GM21717 (cell line): ENCODE data around the gene UGT1A10.

Source experiments
- ATAC-seq: cut with Tn5 transposase; IDR thresholded peaks from one replicate; pipeline ENCODE4 v1.9.1; 2021; ENCODE audit warnings: mild to moderate bottlenecking, moderate library complexity; ENCODE audit not compliant: unreplicated experiment

The UGT1A10 gene

DNA sequence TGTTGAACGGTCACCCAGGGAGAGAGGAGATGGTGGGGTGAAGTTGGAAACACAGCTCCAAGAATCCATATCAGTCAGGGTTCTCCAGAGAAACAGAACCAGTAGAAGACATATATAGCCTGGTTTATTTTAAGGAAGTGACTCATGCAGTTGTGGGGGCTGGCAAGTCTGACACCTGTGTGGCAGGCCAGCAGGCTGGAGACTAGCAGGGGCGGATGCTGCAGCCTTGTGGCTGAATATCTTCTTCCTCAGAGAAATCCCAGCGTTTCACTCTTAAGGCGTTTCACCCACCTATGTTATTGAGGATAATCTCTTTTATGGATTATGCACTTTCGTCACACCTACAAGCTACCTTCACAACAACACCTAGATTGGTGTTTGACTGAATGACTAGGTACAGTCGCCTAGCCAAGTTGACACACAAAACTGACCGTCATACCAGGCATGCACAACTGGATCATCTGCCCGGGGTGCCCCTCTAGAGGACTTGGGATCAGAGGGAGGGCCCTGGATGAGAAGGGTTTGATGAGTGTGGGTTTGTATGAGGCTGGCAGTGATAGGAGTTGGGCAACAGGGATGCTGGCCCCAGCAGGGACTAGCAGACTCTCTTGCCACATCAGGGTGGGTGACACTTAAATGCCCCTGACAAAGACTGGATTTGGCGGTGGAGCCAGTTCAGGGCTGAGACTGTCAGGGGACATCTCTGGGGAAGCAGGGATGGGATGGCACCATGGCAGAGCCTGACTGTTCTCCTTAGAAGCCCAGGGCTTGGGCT is 165.3 kb downstream of the UGT1A10 start:
- ATAC-seq = no peak

DNA sequence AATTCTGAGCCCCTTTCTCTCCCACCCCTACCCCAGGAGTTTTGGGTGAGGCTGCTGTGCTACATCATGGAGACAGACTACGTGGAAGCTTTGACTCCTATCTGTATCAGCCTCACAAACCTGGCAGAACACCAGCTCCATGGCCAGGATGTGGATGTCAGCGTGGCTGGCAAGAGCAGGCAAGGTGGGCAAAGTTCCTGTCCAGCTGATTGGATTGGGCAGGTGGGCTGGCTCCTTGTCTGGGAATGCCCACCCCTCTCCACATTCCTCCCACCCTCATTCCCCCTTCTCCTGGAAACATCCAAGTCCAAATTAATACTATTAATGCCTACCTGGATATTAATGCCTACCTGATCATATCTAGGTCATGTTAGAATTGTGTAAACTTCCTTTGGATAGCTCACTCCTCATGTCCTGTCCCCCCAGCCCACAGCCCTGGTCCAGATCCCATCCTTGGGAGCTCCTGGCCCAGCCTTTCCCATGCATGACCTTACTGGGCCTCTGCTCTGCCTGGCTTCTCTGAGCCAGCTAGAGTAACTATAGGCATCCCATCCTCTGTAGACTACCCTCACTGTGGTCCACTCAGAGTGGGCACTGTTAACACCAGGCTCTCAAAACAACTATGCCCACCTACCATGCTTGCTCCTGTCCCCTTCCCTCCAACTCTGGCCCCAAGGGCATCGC is 166.0 kb downstream of the UGT1A10 start:
- no peak for ATAC-seq

DNA sequence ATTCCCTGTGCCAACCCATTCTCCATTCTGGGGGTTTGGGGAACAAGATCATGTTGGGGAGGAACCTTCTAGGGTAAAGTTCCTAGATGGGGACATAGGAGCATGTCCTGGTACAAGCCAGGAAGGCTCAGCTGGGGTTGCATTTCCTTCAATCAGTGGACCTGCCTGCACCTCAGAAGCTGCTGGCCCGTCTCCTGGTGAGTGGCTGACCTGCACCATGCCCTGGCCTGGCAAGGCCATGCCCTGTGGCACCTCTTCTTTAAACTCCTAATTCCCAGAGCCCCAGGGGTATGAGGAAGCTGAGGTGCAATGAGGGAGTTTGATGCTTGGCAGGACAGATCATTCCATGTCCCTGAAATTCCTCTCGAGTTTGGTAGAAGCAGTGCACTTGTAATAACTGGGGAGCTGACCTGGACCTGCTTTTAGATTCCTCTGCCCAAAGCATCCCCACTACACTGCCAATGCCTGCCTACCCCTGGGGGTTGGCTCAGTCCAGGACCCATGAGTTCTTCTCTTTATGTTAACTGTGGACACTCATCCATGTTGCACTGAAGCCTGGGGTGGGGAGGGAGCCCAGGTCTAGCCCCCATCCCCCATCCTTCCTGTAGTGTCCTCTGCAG is 167.2 kb downstream of the UGT1A10 start:
- no peak for ATAC-seq

DNA sequence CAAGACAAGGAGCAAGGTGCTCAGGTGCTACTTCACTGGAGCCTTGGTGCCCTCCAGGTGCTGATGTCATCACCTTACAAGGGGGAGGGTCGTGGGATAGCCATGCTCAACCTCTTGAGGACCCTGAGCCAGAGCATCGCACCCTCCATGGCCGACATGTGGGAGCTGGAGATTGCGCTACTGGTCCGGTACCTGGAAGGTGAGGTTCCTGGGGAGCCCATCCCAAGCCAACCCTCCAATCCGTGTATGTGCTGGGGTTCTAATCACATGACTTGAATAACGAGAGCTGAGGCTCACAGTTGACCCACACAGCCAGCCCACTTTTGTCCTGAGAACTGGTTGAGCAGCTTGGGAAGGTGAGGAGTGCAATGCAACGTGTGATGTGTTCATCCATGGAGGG is 167.7 kb downstream of the UGT1A10 start:
- ATAC-seq = no peak

DNA sequence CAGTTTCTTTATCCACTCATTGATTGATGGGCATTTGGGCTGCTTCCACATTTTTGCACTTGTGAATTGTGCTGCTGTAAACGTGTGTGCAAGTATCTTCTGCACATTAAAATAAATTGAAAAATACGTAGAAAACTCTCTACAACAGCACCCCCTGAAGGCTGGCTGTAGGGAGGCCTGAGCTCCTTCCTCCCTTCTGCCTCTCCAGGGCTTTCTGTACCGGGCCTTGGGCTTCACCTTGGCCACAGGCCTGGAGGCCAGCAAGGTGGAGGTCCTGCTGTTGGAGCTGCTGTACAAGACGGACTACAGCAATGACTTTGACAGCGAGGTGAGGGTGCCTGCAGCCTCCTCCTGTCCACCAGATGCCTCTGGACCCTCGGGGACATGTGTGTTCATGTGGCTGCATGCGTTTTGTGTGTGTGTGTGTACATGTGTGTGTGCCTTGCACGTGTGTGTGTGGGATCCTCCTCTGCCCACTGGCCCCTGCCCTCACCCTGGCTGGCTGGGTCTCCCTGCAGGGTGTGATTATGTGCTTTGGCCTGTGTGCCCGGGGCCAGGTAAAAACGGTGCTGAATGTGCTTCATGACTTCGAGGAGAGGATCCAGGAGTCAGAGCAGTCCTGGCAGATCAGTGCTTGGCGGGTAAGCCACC is 171.1 kb downstream of the UGT1A10 start:
- no peak for ATAC-seq

DNA sequence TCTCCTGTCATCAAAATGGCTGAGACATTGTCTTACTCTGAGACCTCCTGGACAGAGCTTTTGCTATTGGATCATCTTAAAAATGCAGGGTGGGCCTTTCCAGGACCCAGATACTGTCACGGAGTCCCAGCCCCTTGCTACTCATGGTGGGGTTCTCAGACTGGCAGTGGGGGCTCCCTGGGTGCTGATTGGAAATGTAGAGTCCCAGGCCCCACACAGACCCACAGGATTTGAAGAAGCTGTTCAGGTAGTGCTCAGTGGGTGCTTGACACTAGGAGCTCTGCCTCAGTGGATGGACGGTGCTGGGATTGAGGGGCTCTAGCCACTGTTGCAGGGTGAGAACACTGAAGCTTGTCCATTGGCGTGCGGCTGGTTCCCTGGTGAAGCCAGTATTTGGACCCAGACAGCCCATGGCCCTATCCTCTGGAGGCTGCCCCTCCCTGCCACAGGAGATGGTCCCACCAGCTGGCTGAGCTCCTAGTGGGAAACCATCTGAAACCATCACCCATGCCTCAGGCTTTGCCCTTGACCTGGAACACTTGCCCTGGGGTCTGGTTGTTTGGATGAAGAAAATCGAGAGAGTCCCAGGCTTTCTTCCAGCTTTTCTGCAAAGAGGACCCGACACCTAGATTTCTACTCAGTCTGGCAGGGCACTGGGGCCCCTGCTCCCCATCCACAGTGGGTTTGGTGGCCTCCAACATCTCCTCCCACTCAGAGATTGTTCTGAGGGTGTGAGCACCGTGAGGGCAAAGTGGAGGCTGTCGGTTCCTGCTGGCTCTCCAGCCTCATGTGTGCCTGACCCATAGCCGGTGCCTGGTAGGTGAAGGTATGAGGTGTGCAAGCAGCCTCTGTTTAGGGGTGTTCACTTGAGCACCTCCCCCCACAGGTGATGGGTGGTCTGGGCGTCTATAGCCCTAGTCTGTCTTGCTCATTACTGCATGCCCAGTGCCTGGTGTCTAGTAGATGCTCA is 172.0 kb downstream of the UGT1A10 start:
- no peak for ATAC-seq

DNA sequence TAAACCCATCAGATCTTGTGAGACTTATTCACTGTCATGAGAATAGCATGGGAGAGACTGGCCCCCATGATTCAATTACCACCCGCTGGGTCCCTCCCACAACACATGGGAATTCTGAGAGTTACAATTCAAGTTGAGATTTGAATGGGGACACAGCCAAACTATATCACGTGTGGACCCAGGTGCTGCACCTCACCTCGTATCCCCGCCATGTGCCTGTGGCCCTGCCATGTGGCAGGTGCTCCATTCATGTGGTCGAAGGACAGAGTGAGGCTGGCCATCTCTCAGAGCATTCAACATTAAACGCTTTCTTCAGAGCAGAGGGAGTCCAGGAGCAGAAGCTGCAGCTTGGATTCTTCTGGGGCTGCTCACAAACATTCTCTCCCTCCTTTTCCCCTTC is 174.1 kb downstream of the UGT1A10 start:
- no peak for ATAC-seq

DNA sequence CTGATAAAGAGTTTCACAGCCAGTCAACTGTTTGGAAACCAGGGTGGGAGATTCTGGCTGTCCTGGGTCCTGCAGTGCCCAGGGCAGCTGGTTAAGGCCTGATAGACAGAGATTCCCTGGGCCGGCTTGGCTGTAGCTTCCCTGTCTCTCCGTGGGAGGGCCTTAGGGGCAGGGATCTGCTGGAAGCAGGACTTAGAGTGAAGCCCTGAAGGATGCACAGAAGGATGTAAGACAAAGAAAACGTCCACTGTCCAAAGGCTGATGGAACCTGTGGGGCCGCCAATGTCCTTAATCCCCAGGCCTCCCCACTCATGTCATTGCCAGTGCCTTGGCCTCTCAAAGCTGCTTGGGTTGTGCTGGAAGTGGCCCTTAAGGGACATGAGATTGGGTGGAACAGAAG is 174.8 kb downstream of the UGT1A10 start:
- ATAC-seq = no peak

DNA sequence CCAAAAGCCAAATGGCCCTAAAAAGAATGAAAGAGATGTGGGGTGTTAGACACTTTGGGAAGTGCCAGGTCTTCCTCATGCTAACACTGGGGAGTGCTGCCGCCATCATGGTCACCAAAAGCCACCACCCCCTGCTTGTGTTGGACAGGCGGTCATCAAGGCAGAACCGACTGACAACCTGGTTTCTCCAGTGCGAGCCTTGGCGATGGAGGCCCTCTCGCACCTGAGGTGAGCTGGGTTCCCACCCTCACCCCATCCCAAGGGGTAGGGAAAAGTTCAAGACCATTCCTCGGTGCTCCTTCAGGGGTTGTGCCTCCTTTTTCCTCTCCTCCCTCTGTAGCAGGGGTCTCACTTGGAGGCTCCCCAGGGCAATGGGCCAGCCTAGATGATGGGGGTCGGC is 175.5 kb downstream of the UGT1A10 start:
- no peak for ATAC-seq

DNA sequence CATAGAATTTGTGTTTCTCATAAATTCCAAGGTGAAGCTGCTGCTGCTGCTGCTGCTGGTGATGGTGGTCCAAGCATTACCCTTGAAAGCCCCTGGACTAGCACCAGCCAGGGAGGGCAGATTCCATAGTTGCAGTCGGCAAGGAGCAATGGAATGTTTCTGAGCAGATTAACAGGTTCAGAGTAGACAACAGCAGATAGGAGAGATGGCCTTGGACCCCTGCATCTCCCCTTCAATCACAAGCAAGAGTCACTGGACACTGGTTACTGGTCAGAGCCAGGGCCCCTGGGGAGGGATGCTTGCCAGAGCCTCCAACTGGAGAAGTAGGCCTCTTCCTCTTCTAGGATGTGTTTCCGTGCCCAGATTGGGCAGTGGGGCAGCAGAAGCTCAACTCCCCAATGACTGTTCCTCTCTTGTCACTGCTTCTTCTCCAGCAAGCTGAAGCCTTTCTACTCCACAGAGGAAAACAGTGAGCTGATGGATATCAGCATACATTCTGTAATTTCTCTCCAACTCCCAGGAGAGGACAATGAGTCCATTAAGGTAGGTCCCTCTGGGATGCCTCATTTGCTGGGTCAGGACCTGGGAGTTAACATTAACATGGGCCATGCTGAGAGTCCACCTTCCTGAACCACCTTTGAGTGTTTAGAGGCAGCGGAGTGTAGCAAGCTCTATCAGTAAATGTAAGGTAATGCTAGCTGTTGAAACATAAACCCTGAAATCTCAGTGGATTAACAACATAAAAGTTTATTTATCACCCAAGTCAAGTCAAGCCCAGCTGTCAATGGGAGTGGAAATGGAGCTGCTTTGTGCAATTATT is 177.2 kb downstream of the UGT1A10 start:
- no peak for ATAC-seq

DNA sequence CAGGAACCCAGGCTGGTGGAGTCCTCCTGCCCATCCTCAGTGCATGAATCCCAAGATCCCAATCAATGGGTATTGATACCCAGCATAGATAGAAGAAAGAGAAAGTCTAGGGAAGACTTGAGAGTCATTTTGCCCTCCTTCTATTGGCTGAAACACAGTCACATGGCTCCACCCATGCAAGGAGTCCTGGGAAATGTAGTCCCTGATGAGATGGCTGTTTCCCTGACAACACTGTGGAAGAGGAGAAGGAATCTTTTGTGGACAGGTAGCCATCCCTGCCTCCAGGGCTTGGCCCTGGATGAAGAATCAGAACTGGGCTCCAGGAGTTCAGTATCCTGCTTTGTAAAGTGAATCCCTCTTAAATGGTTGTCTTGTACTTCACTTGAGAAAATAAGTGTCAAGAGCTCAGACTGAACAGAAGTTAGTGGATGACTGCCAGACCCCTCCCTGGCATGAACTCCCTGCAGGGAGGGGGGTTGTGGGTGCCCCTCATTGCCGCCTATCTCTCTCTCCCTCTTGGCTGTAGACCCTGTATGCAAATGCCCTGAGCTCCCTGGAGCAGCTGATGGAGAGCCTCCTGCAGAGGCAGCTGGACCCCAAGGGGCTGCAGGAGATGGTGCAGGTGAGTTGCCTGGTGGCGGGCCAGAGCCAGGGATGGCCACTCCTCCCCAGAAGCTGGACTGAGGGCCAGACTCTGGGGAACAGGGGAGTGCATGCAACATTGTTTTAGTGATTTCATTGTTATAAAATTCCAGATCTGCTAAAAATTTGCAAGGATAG is 178.0 kb downstream of the UGT1A10 start:
- ATAC-seq = no peak

DNA sequence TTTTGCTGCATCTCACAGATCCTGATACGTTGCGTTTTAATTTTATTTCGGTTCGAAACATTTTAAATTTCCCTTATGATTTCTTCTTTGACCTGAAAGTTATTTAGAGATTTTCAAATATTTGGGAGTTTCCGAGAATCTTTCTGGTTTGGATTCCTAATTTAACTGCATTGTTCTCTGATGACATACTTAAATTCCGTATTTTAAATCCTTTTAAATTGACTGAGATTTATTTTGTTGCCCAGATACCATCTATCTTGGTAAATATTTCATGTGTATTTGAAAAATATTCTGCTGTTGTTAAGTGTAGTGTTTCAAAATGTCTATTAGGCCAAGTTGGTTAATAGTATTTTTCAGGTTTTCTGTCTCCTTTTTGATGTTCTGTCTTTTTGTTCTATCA is 179.6 kb downstream of the UGT1A10 start:
- ATAC-seq = no peak

DNA sequence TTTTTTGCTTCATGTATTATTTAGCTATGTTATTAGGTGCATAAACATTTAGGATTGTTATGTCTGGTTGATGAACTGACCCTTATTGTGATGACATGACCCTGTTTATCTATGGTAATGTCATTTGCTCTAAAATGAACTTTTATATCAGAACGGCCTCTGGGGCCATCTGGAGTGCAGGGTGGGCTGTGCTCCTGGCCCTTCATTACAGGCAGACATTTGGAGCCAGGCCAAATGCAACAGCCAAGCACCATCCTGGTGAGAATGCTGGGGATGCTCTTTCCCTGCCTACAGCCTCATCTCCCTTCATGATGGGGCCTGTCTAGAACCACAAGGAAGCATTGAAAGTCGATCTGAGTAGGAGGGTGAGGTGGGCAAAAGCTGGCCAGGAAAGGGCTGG is 180.1 kb downstream of the UGT1A10 start:
- ATAC-seq = no peak

DNA sequence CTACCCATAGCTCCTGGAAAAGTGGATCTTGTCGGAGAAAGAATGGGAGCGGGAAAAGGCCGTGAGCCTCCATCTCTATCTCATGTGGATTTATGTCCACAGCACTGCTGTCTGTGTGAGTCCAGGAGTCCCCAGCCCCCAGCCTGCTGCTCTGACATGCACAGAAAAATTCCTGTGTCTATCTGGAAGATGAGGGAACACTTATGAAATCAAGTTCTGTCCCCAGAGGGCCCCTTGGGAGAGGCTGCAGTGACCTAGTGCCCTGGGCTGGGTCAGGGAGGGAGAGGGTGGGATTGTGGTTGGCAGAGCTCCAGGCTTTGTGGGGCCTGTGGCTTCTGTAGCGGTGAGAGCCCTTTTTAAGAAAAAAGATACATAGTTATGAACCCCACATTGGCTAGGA is 180.5 kb downstream of the UGT1A10 start:
- ATAC-seq = no peak

DNA sequence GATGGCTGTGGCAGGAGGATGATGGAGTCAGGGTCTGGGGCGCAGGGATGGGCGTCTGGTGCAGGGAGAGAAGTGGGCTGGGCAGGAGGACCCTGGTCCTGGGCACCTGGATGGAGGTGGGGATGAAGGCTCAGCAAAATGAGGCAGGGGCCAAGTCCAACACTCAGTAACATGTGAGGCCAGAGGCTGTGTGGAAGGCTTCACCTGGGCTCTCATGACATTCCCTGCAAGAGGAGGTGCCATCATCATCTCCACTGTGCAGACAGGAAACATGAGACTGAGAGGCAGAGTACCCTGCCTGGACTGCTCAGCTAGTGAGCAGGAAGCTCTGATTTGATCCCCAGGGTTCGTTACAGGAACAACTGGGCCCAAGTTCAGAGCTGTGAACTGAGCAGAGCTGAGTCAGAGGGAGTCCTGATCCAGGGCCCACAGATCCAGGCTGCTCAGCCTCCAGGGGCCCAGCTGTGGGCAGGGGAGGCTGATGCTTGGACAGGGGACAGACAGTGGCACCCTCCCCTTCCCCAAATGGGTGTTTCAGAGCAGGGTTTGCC is 181.2 kb downstream of the UGT1A10 start:
- no peak for ATAC-seq

DNA sequence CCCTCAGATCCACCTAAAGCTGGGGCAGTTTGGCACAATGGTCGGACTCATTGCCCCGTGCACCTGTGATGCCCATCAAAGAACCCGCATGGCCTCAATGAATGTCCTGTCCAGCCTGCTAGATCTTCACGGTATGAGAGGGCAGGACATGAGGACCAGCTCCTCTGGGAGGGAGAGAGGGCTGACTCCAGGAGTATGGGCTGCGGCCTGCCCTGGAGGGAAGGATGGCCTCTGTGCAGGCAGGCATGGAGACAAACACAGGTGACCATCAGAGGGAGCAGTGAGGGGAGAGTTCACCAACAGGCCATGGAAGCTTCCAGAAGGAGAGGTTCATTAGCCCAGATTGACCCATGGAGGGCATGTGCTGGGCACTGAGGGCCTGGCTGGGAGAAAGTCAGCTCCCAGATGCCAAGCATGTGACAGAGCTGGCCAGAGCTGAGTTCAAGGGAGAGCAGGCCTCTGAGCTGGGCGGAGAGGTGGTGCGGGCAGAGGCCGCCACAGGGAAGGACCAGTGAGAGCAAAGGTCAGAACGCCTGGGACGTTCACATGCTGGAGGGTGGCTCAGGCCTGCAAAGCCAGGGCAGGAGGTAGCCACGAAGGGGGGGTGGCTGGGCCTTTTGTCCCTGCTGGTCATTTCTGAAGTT is 181.9 kb downstream of the UGT1A10 start:
- no peak for ATAC-seq

DNA sequence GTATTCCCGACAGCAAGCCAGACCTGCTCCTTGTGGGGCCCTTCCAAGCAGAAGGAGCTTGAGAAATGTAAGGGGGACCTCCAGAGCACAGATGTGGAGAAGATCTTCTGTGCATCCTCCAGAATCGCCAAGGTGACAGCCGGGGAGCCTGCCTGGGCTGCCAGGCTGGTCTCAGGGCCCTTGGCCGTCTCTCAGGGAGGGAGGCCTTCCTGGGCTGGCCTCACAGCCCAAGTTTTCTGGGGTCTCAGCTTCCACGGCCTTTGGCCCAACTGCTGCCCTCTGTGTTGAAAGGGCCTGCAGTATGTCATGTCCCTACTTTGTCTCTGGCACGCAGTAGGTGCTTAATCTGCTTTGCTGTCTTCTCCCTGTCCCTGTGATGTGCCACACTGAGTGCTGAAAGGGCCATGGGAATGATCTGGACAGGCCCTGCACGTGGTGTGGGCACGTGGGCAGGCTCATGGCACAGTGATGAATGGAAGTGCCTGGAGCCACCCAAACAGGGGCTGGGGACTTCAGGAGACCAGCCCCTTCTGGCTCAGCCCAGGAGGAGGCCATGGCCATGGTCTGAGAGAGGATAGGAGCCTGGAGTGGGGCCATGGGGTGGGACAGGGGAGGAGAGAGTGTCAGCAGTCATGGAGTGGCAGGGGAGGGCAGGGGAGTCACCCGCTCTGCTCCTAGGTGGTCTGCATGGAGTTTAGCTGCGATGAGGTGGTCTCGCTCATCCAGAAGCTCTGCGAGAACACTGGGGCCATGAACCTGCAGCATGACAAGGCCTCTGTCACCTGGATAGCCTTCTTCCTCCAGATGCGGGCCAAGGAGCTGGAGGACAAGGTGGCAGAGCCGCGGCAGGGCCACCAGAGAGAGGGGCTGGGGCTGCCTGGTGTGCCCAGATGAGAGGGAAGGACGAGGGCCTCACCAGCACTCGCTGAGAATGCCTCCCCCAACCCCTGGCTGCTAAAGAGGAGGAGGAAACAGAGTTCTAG is 182.7 kb downstream of the UGT1A10 start:
- no peak for ATAC-seq
